ENCODE data around the gene TADA2A.

The TADA2A gene

GRCh38 chr17:37463039-37463438, 56.4 kb downstream of the TADA2A start:
- no peak for DNase-seq (ENCODE audit: low read depth in 2 of 2)

- DNase-seq (ENCODE audit: low read depth in 2 of 2): no peak
Measured at GRCh38 chr17:37465069-37465616, 58.5 kb downstream of the TADA2A start.

DNA sequence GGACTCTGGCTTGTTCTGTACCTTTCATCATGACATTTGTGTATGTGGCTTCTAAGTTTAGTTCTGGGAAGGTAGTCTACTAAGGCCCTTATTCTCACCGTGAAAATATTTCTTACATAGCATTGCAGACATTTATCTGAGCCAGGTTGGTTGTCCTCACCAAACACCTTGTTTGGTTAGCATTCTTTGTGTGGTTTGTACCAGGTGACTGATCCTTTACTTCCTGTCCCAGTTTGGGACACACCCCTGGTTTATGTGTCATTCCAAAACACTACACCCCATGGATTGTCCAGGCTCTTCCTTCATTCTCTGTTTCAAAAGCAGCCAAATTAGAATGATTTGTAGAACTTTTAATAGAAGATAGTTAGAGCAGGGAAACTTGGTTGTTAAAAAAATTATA, 59.8 kb downstream of the TADA2A start:
- DNase-seq (ENCODE audit: low read depth in 2 of 2): no peak

- no peak for DNase-seq (ENCODE audit: low read depth in 2 of 2)
Measured at GRCh38 chr17:37470181-37470580, 63.5 kb downstream of the TADA2A start.

DNA sequence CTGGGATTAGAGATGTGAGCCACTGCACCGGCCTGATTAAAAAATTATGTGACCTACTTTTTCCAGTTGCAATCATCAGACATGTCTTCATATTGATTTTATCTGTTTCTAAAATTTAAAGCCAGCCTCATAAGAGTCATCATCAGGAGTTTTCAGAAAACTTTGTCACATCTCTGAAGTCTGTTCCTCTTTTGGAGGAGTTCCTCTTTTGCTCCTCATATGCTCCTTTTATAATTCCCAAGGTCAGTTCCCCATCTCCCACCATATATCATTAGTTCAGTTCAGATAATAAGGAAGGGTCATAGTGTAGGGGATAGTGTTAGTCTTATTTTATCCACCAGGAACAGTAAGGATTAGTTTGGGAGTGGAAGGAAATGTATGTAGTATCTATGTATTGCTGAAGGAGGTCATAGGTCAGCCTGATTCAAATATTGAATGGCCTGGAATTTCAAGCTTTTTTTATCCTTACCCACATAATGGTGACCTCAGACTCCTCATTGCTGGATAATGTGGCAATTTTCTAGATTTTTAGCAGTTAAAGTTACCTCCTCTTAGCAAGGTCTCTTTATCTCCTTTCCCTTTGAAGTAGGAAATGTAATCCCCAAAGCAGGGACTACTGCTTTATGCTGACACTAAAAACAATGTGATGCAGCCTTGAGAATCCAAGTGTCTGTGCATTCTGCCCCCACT, 69.2 kb downstream of the TADA2A start:
- DNase-seq (ENCODE audit: low read depth in 2 of 2): no peak

- no peak for DNase-seq (ENCODE audit: low read depth in 2 of 2)
Measured at GRCh38 chr17:37476431-37477120, 69.9 kb downstream of the TADA2A start.

GRCh38 chr17:37478187-37478586, 71.5 kb downstream of the TADA2A start:
- DNase-seq (ENCODE audit: low read depth in 2 of 2): no peak

- DNase-seq (ENCODE audit: low read depth in 2 of 2): no peak
Measured at GRCh38 chr17:37479025-37479424, 72.3 kb downstream of the TADA2A start.

DNA sequence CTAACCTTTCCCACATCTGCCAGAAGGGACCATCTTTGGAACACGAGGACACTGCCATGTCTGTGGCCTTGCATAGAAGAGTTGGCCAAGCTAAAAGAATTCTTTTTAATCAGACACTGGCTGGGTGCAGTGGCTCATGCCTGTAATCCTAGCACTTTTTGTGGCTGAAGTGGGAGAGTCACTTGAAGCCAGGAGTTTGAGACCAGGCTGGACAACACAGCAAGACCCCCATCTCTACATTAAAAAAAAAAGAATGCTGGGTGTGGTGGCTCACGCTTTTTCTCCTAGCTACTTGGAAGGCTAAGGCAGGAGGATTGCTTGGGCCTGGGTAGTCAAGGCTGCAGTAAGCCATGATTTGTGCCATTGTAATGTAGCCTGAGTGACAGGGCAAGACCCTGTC, 73.7 kb downstream of the TADA2A start:
- no peak for DNase-seq (ENCODE audit: low read depth in 2 of 2)

- no peak for DNase-seq (ENCODE audit: low read depth in 2 of 2)
Measured at GRCh38 chr17:37481001-37481665, 74.4 kb downstream of the TADA2A start.

GRCh38 chr17:37483311-37484039, 76.8 kb downstream of the TADA2A start:
- no peak for DNase-seq (ENCODE audit: low read depth in 2 of 2)

- DNase-seq (ENCODE audit: low read depth in 2 of 2): no peak
Measured at GRCh38 chr17:37485938-37486570, 79.4 kb downstream of the TADA2A start.

DNA sequence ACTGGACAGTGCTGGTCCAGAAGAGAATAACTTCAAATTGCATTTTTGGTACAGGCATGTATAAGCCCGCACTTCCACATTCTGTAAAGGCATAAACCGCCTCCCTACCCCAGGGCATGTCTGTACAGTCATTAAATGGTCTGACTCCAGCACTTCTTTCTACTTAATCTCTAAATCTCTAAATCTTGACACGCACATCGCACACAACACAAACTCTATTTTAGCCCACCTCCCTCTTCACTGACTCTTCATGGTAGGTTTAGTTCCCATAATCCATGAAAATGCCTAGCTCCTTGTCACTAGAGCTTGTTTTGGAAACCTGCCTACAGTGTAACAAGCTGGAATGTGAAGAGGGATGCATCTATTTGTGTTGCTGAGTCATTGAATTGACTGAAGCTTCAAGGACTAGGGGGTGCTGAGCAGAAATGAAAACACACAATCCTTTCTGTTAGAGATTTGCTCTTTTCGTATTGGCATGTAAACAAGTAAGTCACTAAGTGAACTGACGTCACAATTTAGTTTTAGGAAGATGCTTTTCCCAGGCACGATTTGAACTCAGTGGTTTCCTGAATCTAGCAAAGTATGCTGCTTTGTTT, 81.4 kb downstream of the TADA2A start:
- DNase-seq (ENCODE audit: low read depth in 2 of 2): no peak

DNA sequence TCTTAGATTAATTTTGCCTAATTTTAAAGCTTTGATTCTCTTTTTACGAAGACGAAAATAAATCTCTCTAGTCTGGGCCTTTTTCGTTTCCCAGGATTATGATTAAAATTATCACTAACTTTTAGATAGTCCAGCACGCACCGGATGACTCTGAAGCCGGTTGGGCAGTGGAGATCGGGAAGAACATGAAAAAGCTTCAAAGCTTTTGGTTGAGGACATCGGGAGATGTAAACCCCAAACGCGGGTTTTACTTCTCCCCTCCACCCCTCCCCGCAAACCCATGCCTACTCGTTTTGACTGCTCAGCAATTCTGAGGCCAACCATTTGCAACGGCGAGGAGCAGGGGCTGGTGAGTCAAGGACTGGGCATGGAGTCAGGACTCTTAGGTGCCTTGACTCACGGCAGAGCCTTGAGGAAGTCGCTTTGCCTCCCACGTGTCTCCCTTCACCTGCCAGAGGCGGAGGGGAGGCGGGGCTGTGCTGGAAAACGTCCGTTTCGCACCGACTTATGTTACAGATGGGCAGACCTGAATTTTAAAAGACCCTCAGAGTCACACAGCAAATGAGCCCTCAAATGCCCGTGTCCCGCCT, 82.0 kb downstream of the TADA2A start:
- peak; percentile 33 to 52 for DNase-seq (ENCODE audit: low read depth in 2 of 2)

GRCh38 chr17:37489197-37490001, 82.7 kb downstream of the TADA2A start, which contains the start of gene DUSP14:
TSS of gene DUSP14 (plus strand) at chr17:37489891. CDS start at chr17:37512273, 22,382 bp downstream.
- DNase-seq (ENCODE audit: low read depth in 2 of 2): peak; percentile 55 to 71

GRCh38 chr17:37490022-37490587, 83.4 kb downstream of the TADA2A start:
- DNase-seq (ENCODE audit: low read depth in 2 of 2): peak; percentile 50 to 63

DNA sequence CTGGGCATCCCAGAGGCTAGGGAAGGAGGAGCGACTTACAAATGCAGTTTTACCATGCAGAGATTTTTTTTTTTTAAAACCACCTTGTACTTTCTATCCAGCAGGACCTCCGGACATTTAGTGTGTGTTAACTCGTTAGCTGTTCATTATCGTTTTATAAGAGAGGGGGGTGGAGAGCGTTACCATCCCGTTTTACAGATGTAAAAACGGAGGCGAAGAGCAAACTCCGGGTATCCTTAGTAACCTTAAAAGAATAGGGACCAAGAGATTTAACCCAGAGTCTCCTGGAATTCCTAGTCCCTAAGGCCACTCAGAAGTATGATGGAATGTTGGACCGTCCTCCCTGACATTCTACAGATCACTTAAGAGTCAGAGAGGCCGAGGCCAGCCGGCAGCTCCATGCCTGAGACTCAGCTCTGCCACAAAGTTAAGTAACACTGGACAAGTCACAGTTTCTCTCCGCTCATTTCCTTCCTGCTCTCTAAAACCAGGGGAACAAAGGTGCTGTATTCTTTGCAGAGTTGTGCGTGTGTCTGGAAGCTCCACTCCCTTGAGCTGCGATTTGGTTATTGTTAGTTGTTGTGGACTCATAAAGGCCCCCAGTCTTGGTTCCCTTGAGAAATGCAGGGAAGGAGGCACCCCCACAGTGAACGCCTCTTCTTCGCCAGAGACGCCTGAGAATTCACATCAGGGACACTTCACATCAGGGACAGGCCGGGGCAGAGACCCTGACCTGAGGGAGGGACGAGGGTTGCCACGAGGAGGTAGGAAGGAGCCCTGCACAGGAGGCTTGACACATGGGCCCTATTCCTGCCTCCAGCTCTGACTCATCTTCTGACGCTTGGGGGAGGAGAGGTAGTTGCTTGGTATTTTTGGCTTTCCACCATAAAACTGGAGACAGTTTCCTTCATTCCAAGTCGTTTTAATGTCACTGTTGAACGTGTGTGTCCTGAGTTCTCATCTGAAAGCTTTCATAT, 84.2 kb downstream of the TADA2A start:
- DNase-seq (ENCODE audit: low read depth in 2 of 2): peak in 1 of 2 experiments; percentile 12

DNA sequence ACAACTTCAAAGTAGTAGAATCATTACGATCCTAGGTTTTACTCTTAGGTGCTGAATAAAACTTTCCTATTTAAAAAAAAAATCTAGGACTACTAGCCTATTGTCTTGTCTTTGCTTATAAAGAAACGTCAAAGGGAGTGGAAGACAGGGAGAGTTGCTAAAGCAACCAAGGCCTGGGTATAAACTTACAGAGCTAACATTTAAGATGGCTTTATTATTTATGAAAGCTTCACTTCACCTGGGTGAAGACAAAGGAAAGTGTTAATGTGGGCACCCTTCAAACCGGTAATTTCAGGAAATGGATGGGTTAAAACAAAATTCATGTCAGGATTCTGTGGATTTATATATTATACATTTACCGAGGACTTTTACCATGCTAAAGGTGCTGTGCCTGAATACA, 85.5 kb downstream of the TADA2A start:
- DNase-seq (ENCODE audit: low read depth in 2 of 2): no peak
